KMS-11 (cell line): ENCODE data around the gene BCAS1.

Experiments
- H2AFZ ChIP-seq: fragments of 200-600 bp; sonication (generic); 2 replicates; pipeline ENCODE4 v1.6.1; 2016; ENCODE audit warnings: antibody characterized with exemption, mixed run types, low read depth
- H3K27ac ChIP-seq: fragments of 200-600 bp; sonication (generic); 2 replicates; pipeline ENCODE4 v1.6.1; 2016; ENCODE audit warnings: mild to moderate bottlenecking, mixed run types
- H3K27me3 ChIP-seq: fragments of 200-600 bp; sonication (generic); 2 replicates; pipeline ENCODE4 v1.6.1; 2017; ENCODE audit warnings: mild to moderate bottlenecking, low read depth, mixed run types, moderate library complexity; ENCODE audit not compliant: insufficient read depth
- H3K36me3 ChIP-seq: fragments of 200-600 bp; sonication (generic); 2 replicates; pipeline ENCODE4 v1.6.1; 2017; ENCODE audit warnings: mild to moderate bottlenecking, mixed run types; ENCODE audit not compliant: insufficient read depth
- H3K4me1 ChIP-seq: fragments of 200-600 bp; sonication (generic); 2 replicates; pipeline ENCODE4 v1.6.1; 2016; ENCODE audit warnings: mild to moderate bottlenecking, low read depth, mixed run types; ENCODE audit not compliant: poor library complexity, severe bottlenecking
- H3K4me2 ChIP-seq: fragments of 200-600 bp; sonication (generic); 2 replicates; pipeline ENCODE4 v1.7.0; 2016; ENCODE audit warnings: mild to moderate bottlenecking, mixed run types
- H3K4me3 ChIP-seq: fragments of 200-600 bp; sonication (generic); IDR thresholded peaks from 2 replicates; pipeline ENCODE4 v1.6.1; 2017; ENCODE audit warnings: low read depth, low read length, mixed read lengths; ENCODE audit not compliant: insufficient read depth
- H3K79me2 ChIP-seq: fragments of 200-600 bp; sonication (generic); 2 replicates; pipeline ENCODE4 v1.6.1; 2016; ENCODE audit warnings: low read depth, mixed run types; ENCODE audit not compliant: insufficient read depth
- H3K9ac ChIP-seq: fragments of 200-600 bp; sonication (generic); 2 replicates; pipeline ENCODE4 v1.6.1; 2016; ENCODE audit warnings: mild to moderate bottlenecking, mixed run types
- H4K20me1 ChIP-seq: fragments of 200-600 bp; sonication (generic); 2 replicates; pipeline ENCODE4 v1.6.1; 2016; ENCODE audit warnings: mild to moderate bottlenecking, mixed run types; ENCODE audit not compliant: insufficient read depth
- CTCF ChIP-seq: fragments of 200-600 bp; sonication (generic); conservative IDR thresholded peaks from 2 replicates; pipeline ENCODE4 v1.6.1; 2017; ENCODE audit warnings: low read depth, mild to moderate bottlenecking, antibody characterized with exemption, low read length, moderate library complexity, mixed read lengths

Gene BCAS1

GRCh38 chr20:53930651-53931504, 139.5 kb downstream of the BCAS1 start:
- no peak for TF ChIP-seq CTCF
- H4K20me1 ChIP-seq = no peaks in the 10 kb centered on the region
- H3K79me2 ChIP-seq = no peaks in the 10 kb centered on the region
- H3K27ac ChIP-seq = peak overlapping the region; percentile 47
- H3K4me3 ChIP-seq = no peak overlapping the region
- no peaks in the 10 kb centered on the region for H3K27me3 ChIP-seq
- peak overlapping the region; percentile 78 for H3K4me2 ChIP-seq
- no peak overlapping the region for H3K9ac ChIP-seq
- peak overlapping the region; percentile 25; the same call in 1 of the 2 replicates for H2AFZ ChIP-seq
- H3K36me3 ChIP-seq = no peaks in the 10 kb centered on the region
- peaks cover 67% of the 10 kb centered on the region for H3K4me1 ChIP-seq

- Histone ChIP-seq H3K9ac (no peak overlapping the region), H3K4me3 (no peak overlapping the region), H3K27me3 (no peaks in the 10 kb centered on the region), H3K4me2 (peak overlapping the region; percentile 78), H2AFZ (peak overlapping the region; percentile 25), H3K4me1 (peaks cover 59% of the 10 kb centered on the region), H4K20me1 (no peaks in the 10 kb centered on the region), H3K79me2 (no peaks in the 10 kb centered on the region), H3K27ac (peak overlapping the region; percentile 47), H3K36me3 (no peaks in the 10 kb centered on the region)
- no peak for TF ChIP-seq CTCF
Observed at GRCh38 chr20:53929974-53930650, 140.3 kb downstream of the BCAS1 start.

- Histone ChIP-seq H3K27me3 (no peaks in the 10 kb centered on the region), H2AFZ (no peak overlapping the region), H3K27ac (peak overlapping the region; percentile 47; the same call in 1 of the 2 replicates), H3K9ac (no peak overlapping the region), H4K20me1 (no peaks in the 10 kb centered on the region), H3K79me2 (no peaks in the 10 kb centered on the region), H3K4me2 (peak overlapping the region; percentile 78), H3K4me3 (no peak overlapping the region), H3K4me1 (peaks cover 52% of the 10 kb centered on the region), H3K36me3 (no peaks in the 10 kb centered on the region)
- no peak for TF ChIP-seq CTCF
Observed at GRCh38 chr20:53929399-53929798, 141.0 kb downstream of the BCAS1 start.

- TF ChIP-seq CTCF = no peak
- H3K36me3 ChIP-seq = no peaks in the 10 kb centered on the region
- H3K27ac ChIP-seq = no peak overlapping the region
- H3K9ac ChIP-seq = no peak overlapping the region
- H3K79me2 ChIP-seq = no peaks in the 10 kb centered on the region
- no peaks in the 10 kb centered on the region for H4K20me1 ChIP-seq
- no peaks in the 10 kb centered on the region for H3K27me3 ChIP-seq
- H3K4me2 ChIP-seq = no peak overlapping the region
- H3K4me3 ChIP-seq = no peak overlapping the region
- peaks cover 41% of the 10 kb centered on the region for H3K4me1 ChIP-seq
- no peak overlapping the region for H2AFZ ChIP-seq
Observed at GRCh38 chr20:53927990-53928389, 142.4 kb downstream of the BCAS1 start.
